ENCODE results near the gene MLN. TPM values are rescaled to one million over a fixed set of nuclear protein-coding genes. Genes with fewer than 3 reads are reported as not detected.

The MLN gene
- 1 to 10 TPM; 1.3 to 2.4 (median 1.5) TPM for polyA plus RNA-seq (ENCODE audit: insufficient read length in 4 of 4)

- DNase-seq (ENCODE audit: low read depth in 4 of 4, low spot score in 2 of 4) = no peak
Observed at GRCh38 chr6:33803571-33804053, at the start of gene MLN. Gene MLN (minus strand): TSS chr6:33804003. CDS start chr6:33801163, 2,840 bp downstream.

- no peak for DNase-seq (ENCODE audit: low read depth in 4 of 4, low spot score in 2 of 4)
Observed at GRCh38 chr6:33853026-33853425, 49.2 kb upstream of the MLN start.

DNA sequence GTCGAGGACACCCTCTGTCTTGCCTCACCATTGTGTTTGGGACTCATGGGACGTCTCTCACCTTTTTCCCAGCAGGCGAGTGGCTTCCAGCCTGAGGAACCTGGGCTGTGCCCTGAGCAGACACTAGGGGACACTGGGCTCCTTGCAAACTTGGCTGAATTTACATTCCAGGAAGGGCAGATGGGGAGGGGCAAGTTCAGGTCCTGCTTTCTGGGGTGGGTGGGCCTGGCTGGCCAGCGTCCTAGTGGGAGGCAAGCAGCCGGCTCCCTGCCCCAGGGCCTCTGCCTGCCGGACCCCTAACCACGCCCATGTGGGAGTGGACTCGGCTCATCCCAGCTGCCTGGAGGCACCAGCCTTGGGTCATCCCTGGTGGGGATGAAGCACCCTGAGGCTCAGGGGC, 48.2 kb upstream of the MLN start:
- DNase-seq (ENCODE audit: low read depth in 4 of 4, low spot score in 2 of 4) = peak in 1 of 4 donors; percentile 61

GRCh38 chr6:33850869-33851541, 47.2 kb upstream of the MLN start:
- DNase-seq (ENCODE audit: low read depth in 4 of 4, low spot score in 2 of 4) = no peak

GRCh38 chr6:33850296-33850695, 46.5 kb upstream of the MLN start:
- no peak for DNase-seq (ENCODE audit: low read depth in 4 of 4, low spot score in 2 of 4)

DNA sequence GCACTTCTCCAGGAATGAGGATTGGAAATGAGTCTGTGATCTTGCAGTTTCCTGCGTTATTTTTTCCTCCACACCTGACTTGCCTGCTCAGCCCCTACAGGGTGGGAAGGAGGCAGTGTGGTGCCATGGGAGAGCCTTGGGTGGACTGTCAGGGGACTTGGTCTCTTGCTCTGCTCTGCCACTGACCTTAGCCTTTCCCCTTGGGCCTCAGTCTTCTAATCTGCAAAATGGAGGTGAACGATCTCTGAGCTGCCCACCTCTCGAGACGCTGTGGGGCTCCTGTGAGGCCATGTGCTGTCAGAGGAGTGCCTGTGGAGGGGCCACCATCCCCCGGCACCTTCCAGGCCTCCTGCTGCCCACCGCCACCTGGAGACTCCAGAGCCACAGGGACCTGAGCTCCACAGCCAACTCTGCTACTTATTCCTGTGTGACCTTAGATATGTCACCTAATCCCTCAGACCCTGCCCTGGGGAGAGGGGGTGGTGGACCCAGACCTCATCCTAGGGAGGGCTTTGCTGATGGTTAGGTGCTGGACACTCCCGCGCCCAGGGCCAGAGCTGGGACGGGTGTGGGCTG, 45.8 kb upstream of the MLN start:
- no peak for DNase-seq (ENCODE audit: low read depth in 4 of 4, low spot score in 2 of 4)

GRCh38 chr6:33848484-33848883, 44.7 kb upstream of the MLN start:
- DNase-seq (ENCODE audit: low read depth in 4 of 4, low spot score in 2 of 4) = no peak

- no peak for DNase-seq (ENCODE audit: low read depth in 4 of 4, low spot score in 2 of 4)
Observed at GRCh38 chr6:33847867-33848266, 44.1 kb upstream of the MLN start.

GRCh38 chr6:33847078-33847477, 43.3 kb upstream of the MLN start:
- no peak for DNase-seq (ENCODE audit: low read depth in 4 of 4, low spot score in 2 of 4)

DNA sequence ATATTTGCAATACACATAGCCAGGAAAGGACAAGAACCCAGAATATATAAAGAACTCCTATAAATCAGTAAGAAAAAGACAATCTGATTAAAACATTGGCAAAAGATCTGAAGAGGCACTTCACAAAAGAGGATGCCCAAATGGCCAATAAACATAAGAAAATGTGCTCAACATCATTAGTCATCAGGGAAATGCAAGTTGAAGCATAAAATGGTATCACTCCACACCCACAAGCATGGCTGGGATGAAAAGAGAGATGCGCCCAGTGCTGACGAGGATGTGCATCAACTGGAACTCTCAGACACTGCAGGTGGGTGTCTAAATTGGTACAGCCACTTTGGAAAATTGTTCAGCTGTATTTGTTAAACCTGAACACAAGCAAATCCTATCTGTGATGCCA, 42.4 kb upstream of the MLN start:
- no peak for DNase-seq (ENCODE audit: low read depth in 4 of 4, low spot score in 2 of 4)

GRCh38 chr6:33845031-33845745, 41.4 kb upstream of the MLN start:
- no peak for DNase-seq (ENCODE audit: low read depth in 4 of 4, low spot score in 2 of 4)

GRCh38 chr6:33843131-33844121, 39.6 kb upstream of the MLN start:
- DNase-seq (ENCODE audit: low read depth in 4 of 4, low spot score in 2 of 4) = peak in 1 of 4 donors; percentile 24

- DNase-seq (ENCODE audit: low read depth in 4 of 4, low spot score in 2 of 4) = no peak
Observed at GRCh38 chr6:33841868-33842267, 38.1 kb upstream of the MLN start.

- no peak for DNase-seq (ENCODE audit: low read depth in 4 of 4, low spot score in 2 of 4)
Observed at GRCh38 chr6:33841070-33841469, 37.3 kb upstream of the MLN start.

DNA sequence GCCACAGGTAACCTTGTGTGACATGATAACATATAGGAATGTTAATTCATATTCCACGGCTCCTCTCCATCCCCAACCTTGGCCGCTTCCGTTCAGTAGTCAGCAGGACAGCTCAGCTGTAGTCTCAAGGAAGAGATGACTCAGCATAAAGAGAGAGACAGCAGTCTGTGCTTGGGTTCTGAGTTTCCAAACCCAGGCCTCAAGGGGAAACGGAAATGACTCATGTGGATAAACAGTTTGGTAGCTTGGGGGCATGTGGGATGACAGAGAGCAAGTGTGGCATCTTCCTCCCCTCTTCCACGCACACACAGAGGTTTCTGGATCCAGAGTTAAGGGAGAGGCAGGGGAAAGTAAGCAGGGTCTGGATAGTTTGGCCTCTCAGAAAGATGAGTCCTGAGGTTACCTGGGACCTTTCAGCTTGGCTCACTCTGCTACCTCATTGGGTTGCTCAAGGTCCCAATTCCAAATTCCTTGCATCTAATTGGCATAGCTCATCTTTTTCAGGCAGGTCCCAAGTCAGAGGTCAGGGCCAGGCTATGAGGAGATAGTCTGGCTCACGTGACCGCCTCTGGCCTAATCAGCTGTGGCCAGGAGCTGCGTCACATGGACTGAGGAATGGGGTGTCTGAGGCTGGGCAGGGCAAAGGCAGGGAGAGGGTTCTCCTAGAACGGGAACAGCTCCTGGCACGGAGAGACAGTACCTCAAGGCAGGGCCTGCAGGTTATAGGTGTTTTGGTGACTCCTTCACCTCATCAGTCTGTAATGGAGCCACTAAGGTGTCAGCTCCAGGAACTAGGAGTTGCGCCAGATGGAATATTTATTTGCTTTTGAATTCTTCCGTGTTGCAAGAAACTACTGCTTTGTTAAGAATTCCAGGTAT, 36.5 kb upstream of the MLN start:
- DNase-seq (ENCODE audit: low read depth in 4 of 4, low spot score in 2 of 4) = no peak

- DNase-seq (ENCODE audit: low read depth in 4 of 4, low spot score in 2 of 4) = no peak
Observed at GRCh38 chr6:33839399-33840047, 35.7 kb upstream of the MLN start.

DNA sequence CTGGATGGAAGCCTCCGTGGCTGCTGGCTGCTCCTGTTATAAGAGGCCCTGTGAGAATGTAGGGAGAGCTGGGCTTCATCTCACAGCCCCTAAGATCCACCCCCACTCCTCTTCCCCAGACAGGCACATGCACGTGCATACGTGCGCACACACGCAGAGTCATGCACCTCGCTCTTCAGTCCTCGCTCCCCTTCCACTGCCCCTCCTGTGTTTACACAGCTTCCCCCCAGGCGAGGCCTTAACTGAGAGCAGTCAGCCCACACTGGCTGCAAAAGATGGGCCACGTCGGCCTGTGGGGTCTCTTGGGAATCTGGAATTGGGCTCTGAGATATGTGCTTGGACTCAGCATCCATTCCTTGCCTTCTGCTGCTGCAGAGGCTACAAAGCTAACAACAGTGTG, 35.2 kb upstream of the MLN start:
- no peak for DNase-seq (ENCODE audit: low read depth in 4 of 4, low spot score in 2 of 4)

- DNase-seq (ENCODE audit: low read depth in 4 of 4, low spot score in 2 of 4) = no peak
Observed at GRCh38 chr6:33837971-33838665, 34.3 kb upstream of the MLN start.

Measured in left renal cortex interstitium (tissue), 4 donors.